Astrocyte (in vitro differentiated cells and primary cell): ENCODE results near the gene PRR36. TPM values are rescaled to one million over a fixed set of nuclear protein-coding genes. Genes with fewer than 3 reads are reported as not detected.

Experiments
- DNase-seq: peaks from one replicate; pipeline ENCODE4 v3.0.0-alpha.2; 2010; ENCODE audit warnings: low read depth
- FAIRE-seq: peaks from 2 replicates; lab custom pipeline; 2011; peaks lifted over from hg19 to GRCh38; lab: Jason Lieb, UNC
- H2AFZ ChIP-seq: 2 replicates; pipeline ENCODE4 v1.6.0; 2012; ENCODE audit warnings: low read depth, low read length, inconsistent platforms
- H3K27ac ChIP-seq: 2 replicates; pipeline ENCODE4 v1.5.1; 2011; ENCODE audit warnings: low read depth, low read length, inconsistent platforms
- H3K27me3 ChIP-seq: 2 replicates; pipeline ENCODE4 v1.6.0; 2011; ENCODE audit warnings: low read length, inconsistent platforms; ENCODE audit not compliant: insufficient read depth
- H3K36me3 ChIP-seq: 2 replicates; pipeline ENCODE4 v1.5.1; 2011; ENCODE audit warnings: low read length, inconsistent platforms; ENCODE audit not compliant: insufficient read depth
- H3K4me1 ChIP-seq: 2 replicates; pipeline ENCODE4 v1.5.1; 2011; ENCODE audit warnings: low read length, inconsistent platforms; ENCODE audit not compliant: insufficient read depth
- H3K4me2 ChIP-seq: 2 replicates; pipeline ENCODE4 v1.6.0; 2012; ENCODE audit warnings: low read length, inconsistent platforms
- H3K4me3 ChIP-seq: 2 replicates; pipeline ENCODE4 v1.5.1; 2011; ENCODE audit warnings: low read depth, mild to moderate bottlenecking, low read length, inconsistent platforms; ENCODE audit not compliant: insufficient read depth
- H3K79me2 ChIP-seq: 2 replicates; pipeline ENCODE4 v1.6.0; 2012; ENCODE audit warnings: mild to moderate bottlenecking, low read length, inconsistent platforms; ENCODE audit not compliant: insufficient read depth
- H3K9ac ChIP-seq: 2 replicates; pipeline ENCODE4 v1.6.0; 2012; ENCODE audit warnings: mild to moderate bottlenecking, low read length, inconsistent platforms
- H3K9me3 ChIP-seq: 2 replicates; pipeline ENCODE4 v1.5.1; 2012; ENCODE audit warnings: low read depth, mild to moderate bottlenecking, low read length, inconsistent platforms; ENCODE audit not compliant: insufficient read depth
- H4K20me1 ChIP-seq: 2 replicates; pipeline ENCODE4 v1.6.0; 2012; ENCODE audit warnings: low read length, inconsistent platforms; ENCODE audit not compliant: insufficient read depth
- H3K27ac Mint-ChIP-seq: one replicate; pipeline ENCODE4 v1.8.0; 2021; ENCODE audit warnings: mild to moderate bottlenecking, mixed read lengths; ENCODE audit not compliant: unreplicated experiment
- H3K27me3 Mint-ChIP-seq: one replicate; pipeline ENCODE4 v1.8.0; 2021; ENCODE audit warnings: low read depth, mixed read lengths; ENCODE audit not compliant: unreplicated experiment
- H3K36me3 Mint-ChIP-seq: one replicate; pipeline ENCODE4 v1.8.0; 2021; ENCODE audit warnings: low read depth, mixed read lengths; ENCODE audit not compliant: unreplicated experiment
- H3K4me1 Mint-ChIP-seq: one replicate; pipeline ENCODE4 v1.8.0; 2021; ENCODE audit warnings: low read depth, mixed read lengths; ENCODE audit not compliant: unreplicated experiment
- H3K4me3 Mint-ChIP-seq: one replicate; pipeline ENCODE4 v1.8.0; 2021; ENCODE audit warnings: mild to moderate bottlenecking, moderate library complexity, mixed read lengths; ENCODE audit not compliant: unreplicated experiment
- H3K9me3 Mint-ChIP-seq: one replicate; pipeline ENCODE4 v1.8.0; 2021; ENCODE audit warnings: mild to moderate bottlenecking, mixed read lengths; ENCODE audit not compliant: unreplicated experiment
- CTCF ChIP-seq: IDR thresholded peaks from 2 replicates; pipeline ENCODE4 v1.5.1; 2011; ENCODE audit warnings: low read depth, mild to moderate bottlenecking, inconsistent platforms, low read length, moderate library complexity; ENCODE audit not compliant: insufficient read depth
- EZH2 ChIP-seq: IDR thresholded peaks from 2 replicates; pipeline ENCODE4 v1.6.1; 2012; ENCODE audit warnings: mild to moderate bottlenecking, low read length, inconsistent platforms; ENCODE audit not compliant: insufficient read depth
- total RNA-seq: library from RNA; stranded (reverse); gene quantifications from 2 replicates; pipeline ENCODE4 v1.2.1, GENCODE V29; 2021

Gene PRR36
- total RNA-seq, 1 donor from 2014 or later = 1.3 TPM

GRCh38 chr19:7899751-7900378 is 25.7 kb upstream of the PRR36 start:
- no peak for TF ChIP-seq CTCF
- TF ChIP-seq EZH2 = no peak
- Mint-ChIP-seq H3K4me1 (peaks cover 3% of the 10 kb centered on the region), H3K27ac (no peak overlapping the region), H3K4me3 (no peak overlapping the region), H3K9me3 (peaks cover 2% of the 10 kb centered on the region), H3K36me3 (peaks cover 10% of the 10 kb centered on the region), H3K27me3 (no peaks in the 10 kb centered on the region)
- Histone ChIP-seq H3K79me2 (peaks cover 12% of the 10 kb centered on the region), H3K9ac (no peak overlapping the region), H4K20me1 (peaks cover 7% of the 10 kb centered on the region), H3K4me2 (no peak overlapping the region), H3K36me3 (no peaks in the 10 kb centered on the region), H3K4me3 (no peak overlapping the region), H3K27me3 (no peaks in the 10 kb centered on the region), H3K9me3 (no peaks in the 10 kb centered on the region), H3K27ac (no peak overlapping the region), H3K4me1 (peaks cover 13% of the 10 kb centered on the region), H2AFZ (no peak overlapping the region)
- no peak for FAIRE-seq
- DNase-seq = no peak

- Histone ChIP-seq H3K4me2 (no peak overlapping the region), H3K4me3 (no peak overlapping the region), H3K9ac (no peak overlapping the region), H3K27ac (no peak overlapping the region), H3K4me1 (peaks cover 10% of the 10 kb centered on the region), H3K36me3 (no peaks in the 10 kb centered on the region), H4K20me1 (no peaks in the 10 kb centered on the region), H3K79me2 (peaks cover 3% of the 10 kb centered on the region), H3K27me3 (no peaks in the 10 kb centered on the region), H3K9me3 (no peaks in the 10 kb centered on the region), H2AFZ (no peak overlapping the region)
- no peaks in the 10 kb centered on the region for H3K9me3 Mint-ChIP-seq
- FAIRE-seq (no peak), DNase-seq (no peak)
- H3K4me3 Mint-ChIP-seq = no peak overlapping the region
- no peaks in the 10 kb centered on the region for H3K4me1 Mint-ChIP-seq
- TF ChIP-seq EZH2 (no peak), CTCF (no peak)
- peaks cover 10% of the 10 kb centered on the region for H3K36me3 Mint-ChIP-seq
- no peak overlapping the region for H3K27ac Mint-ChIP-seq
- H3K27me3 Mint-ChIP-seq = no peaks in the 10 kb centered on the region
These were observed 24.8 kb upstream of the PRR36 start for GRCh38 chr19:7898967-7899366.

- no peaks in the 10 kb centered on the region for H3K9me3 Mint-ChIP-seq
- H3K27me3 Mint-ChIP-seq = no peaks in the 10 kb centered on the region
- H3K4me1 Mint-ChIP-seq = peaks cover 3% of the 10 kb centered on the region
- peaks cover 10% of the 10 kb centered on the region for H3K36me3 Mint-ChIP-seq
- Histone ChIP-seq H3K4me3 (no peak overlapping the region), H3K9me3 (no peaks in the 10 kb centered on the region), H3K79me2 (peaks cover 3% of the 10 kb centered on the region), H2AFZ (no peak overlapping the region), H3K27me3 (no peaks in the 10 kb centered on the region), H3K36me3 (no peaks in the 10 kb centered on the region), H4K20me1 (peaks cover 3% of the 10 kb centered on the region), H3K4me1 (peaks cover 10% of the 10 kb centered on the region), H3K9ac (no peak overlapping the region), H3K27ac (no peak overlapping the region), H3K4me2 (no peak overlapping the region)
- H3K4me3 Mint-ChIP-seq = no peak overlapping the region
- no peak for TF ChIP-seq EZH2
- no peak for TF ChIP-seq CTCF
- no peak overlapping the region for H3K27ac Mint-ChIP-seq
- FAIRE-seq (no peak), DNase-seq (no peak)
These were observed 23.1 kb upstream of the PRR36 start for GRCh38 chr19:7897292-7897691.
